Activated gamma-delta T cell treated with anti-CD3 and anti-CD28 coated beads, Interleukin-2, amount 50 U/mL, for 16 hours (primary cell): ENCODE results near the gene FRMD4A.

Experiments
- DNase-seq: peaks from one replicate; pipeline ENCODE4 v3.0.0-alpha.2; 2020; ENCODE audit warnings: low read depth

FRMD4A gene

DNA sequence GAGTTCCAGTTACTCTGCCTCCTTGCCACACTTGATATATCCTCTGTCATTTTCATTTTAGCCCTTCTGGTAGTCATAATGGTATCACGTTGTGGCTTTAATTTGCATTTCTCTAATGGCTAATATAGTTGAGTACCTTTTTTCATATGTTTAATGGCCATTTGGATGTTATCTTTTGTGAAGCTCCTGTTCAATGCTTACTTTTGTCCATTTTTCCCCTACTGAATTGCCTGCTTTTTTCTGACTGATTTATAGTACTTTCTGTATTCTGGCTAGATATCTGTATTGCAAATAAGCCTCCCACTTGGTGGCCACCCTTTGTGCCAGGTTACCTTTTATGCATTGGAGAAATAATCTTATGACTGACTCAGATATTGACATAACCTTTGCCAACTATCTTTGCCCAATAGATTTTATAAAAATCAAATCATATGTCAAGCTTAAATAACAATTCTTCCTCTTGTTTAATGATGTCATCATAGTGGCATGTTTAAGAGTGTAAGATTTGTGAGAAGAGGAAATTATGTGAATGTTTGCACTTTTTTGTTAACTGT lies 693.3 kb downstream of the FRMD4A start:
- no peak for DNase-seq

DNA sequence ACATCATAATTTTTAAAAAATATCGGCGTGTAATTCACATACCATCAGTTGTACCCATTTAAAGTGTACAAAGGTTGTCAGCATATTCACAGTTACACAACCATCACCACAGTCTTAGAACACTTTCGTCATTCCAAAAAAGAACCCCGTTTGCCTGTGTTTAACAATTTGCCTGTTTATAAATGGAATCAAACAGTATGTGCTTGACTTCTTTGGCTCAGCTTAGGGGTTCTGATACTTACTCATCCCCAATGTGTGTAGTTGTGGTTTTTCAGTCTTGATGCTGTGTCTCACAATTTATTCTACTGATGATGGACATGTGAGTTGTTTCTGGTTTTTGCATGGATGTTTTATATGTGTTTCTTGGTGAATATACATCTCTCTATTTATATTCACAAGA lies 693.9 kb downstream of the FRMD4A start:
- no peak for DNase-seq

DNA sequence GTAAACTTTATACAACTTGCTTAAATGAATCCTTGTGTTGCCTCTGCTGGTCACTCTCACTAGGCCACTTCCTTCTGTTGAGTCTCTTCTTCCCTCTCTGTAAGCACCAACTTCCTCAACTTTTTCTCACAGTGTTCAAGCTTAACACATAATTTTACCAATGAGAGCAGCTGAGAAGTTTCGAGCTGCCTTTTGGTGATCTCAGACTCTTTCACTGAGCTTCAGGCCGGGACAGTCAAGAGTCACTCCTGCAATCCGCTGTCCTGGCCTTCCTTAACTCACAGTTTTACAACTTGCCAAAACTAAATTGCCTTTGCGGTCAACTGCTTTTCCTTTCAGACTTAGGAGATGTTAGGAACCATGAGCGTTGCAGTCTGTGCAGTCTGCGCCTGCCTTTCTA lies 696.5 kb downstream of the FRMD4A start:
- no peak for DNase-seq

GRCh38 chr10:13633689-13634088 lies 697.0 kb downstream of the FRMD4A start:
- no peak for DNase-seq

DNA sequence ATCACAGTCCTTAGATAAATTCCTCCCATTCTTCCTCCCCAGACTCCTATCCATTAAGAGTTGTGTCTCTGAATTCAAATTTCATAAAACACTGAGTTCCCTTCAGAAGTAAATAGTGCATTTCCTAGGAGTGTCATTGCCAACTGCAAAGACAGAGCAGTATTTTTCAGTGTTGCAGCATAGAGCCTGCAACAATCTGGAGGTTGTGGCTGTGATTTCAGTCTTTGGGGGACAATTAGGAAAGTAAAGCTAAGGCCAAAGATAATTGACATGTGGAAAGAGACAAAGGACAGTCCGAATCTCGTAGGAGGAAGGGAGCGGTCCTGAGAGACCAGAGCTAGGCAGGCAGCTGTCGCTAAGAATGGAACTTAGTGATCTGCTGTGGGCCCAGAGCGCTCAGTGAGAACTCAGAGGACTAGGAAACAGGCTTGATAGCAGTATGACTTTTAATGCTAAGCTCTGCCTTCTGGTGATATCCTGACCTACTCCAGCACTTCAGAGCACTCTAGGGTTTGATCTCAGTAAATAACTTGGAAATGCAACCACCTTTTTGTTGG lies 697.8 kb downstream of the FRMD4A start:
- no peak for DNase-seq

- no peak for DNase-seq
Measured at GRCh38 chr10:13632440-13632839, 698.3 kb downstream of the FRMD4A start.

DNA sequence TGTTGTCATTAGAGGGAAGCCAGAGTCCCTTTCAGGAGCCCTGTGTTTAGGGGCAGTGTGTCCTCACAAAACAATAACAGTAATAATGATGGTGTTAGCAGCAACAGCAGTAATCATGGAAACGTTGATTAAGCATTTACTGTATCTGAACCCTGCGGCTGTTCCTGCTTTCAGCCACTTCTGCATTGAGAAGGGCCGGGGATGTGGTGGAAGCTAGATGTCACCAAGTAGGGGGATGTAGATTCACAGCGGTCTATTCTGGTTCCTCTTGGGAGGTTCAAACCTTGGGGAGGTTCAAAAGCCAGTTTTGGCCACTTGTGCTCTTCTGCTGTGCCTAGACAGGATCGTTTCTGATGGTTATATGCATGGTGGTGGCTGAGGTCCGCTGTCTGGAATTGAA lies 699.1 kb downstream of the FRMD4A start:
- DNase-seq, result no peak

- no peak for DNase-seq
Measured at GRCh38 chr10:13630231-13630630, 700.5 kb downstream of the FRMD4A start.

DNA sequence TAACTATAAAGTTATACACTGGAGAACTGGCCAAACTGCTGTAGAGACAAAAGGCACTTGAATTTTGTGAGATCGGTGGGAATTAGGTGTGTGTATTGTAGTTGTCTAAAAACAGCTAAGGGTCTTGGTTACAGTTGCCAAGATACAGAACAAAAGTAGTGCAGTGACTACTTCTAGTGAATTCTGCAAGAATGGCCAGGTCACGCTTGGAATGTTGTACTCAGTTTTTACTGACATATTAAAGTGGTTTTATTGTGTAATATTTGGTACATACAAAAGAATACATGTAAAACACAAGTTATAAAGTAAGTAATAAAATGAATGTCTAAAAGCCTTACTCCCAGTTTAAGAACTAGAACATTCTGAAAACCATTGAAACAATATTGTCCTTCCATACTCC lies 701.6 kb downstream of the FRMD4A start:
- DNase-seq, result no peak

DNA sequence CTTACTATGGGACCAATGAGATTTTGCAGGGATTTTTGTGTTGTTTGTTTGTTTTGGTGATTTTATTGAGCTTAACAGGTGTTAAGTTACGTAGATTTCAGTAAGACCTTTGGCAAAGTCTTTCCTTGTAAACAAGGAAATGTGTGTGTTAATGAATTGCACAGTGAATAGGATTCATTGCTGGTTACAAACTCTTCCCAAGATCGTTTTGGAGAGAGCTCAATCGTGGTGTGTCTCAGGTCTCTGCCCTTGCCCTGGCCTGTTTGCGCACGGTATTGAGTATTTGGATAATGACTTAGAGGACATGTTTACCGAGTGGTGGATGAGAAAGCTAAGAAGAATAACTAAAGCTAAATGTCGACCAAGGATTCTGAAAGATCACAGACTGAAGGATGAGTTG lies 702.1 kb downstream of the FRMD4A start:
- DNase-seq, result no peak

DNA sequence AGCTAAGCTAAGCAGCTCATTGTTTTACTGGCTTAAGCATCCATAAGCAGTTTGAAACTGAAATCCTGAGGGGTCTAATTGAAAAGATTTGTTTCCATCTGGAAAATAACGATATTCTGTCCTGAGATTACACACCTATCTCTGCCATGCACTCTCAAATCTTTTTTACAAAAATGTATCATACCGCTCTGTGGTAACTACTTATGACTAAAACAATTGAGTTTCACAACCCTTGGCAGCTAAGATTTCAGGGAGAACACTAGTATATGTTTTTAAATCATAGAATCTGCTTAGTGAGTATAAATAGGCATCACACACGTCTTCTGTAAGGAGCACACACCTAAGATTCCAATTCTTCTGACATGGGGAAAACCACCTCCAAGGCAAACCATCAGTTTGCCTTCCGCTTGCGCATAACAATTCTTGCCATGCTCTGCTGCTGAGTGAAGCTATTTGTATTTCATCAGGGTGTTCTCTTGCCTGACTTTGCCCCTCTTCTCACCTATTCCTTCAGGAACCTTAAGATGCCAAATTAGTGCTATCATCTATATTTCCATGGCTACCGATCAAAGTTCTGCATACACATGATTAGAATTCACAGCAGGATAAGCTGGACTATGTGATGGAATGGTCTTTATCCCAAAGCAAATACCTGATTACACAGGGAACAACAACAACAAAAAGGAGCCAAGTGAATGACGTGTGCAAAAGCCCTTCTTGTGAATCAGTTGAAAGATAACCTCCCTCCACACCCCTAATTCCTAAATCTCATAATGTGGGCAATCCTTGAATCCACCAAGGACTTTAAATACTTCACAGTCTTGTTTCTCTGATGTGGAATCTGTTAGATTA lies 703.0 kb downstream of the FRMD4A start:
- no peak for DNase-seq

GRCh38 chr10:13624630-13625029 lies 706.1 kb downstream of the FRMD4A start:
- no peak for DNase-seq

DNA sequence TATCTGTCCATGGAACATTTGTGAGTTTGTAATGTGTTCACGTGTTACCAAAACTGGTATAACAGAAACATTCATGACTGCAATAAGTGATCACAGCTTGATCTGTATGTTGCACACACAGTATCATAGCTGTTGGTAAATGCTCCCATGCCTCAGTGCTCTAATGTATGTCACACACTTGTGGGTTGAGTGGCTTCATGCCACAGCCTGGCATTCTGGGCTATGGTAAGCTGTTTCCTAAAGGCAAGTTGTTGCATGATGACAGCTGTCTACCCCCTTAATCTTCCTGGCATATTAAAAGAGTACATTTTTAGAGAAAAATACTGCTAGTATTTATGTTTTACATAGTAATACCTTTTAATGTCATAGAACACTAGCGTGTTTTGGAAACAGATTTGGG lies 708.8 kb downstream of the FRMD4A start:
- no peak for DNase-seq

GRCh38 chr10:13617116-13617515 lies 713.6 kb downstream of the FRMD4A start:
- no peak for DNase-seq

- no peak for DNase-seq
Measured at GRCh38 chr10:13615650-13616300, 714.9 kb downstream of the FRMD4A start.

GRCh38 chr10:13614530-13615332 lies 716.0 kb downstream of the FRMD4A start:
- DNase-seq, result no peak

DNA sequence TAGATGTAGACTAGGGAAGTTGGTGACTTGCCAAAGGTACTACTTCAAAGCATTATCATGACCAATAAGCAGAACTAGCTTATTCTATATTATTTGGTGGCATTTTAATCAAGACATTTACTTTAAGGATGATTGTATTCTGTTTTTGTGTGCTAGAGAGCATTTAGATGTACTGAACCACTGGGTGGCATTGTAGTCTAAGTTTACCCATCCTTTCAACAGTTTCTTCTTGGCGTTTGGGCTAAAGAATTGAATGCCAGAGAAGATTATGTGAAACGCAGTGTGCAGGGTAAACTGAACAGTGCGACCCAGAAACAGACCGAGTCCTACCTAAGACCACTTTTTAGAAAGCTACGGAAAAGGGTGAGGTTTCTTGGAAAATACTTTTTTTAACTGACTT lies 717.2 kb downstream of the FRMD4A start:
- DNase-seq, result no peak

DNA sequence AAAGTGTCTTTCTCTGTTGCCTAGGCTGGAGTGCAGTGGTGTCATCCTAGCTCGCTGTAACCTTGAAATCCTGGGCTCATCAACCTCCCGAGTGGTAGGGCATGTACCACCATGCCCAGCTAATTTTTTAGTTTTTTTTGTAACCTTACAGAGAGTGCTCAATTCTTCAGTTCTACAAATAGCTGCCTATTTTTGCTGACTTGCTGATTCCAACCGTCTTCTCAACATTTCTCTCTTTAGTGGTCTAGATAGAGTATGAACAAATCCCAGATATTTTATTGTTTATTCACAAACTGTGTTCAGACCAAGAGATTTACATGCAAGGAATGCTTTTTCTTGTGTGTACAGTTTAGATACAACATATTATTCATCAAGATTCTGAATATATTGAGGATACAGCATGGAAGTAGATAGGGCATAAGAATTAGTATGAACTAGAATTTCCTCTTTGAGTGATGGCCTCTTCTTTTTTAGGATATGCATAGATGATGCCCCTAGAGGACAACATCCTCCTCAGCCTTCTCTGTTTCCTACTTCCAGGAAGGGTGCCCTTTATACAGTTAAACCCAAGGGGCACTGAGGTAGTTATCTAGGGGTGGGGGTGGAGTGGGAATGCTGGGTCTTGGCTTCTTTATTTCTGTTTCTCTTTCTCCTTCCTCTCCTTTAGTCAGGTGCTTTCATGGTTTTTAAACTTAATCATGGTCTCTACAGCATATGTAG lies 717.9 kb downstream of the FRMD4A start:
- no peak for DNase-seq

DNA sequence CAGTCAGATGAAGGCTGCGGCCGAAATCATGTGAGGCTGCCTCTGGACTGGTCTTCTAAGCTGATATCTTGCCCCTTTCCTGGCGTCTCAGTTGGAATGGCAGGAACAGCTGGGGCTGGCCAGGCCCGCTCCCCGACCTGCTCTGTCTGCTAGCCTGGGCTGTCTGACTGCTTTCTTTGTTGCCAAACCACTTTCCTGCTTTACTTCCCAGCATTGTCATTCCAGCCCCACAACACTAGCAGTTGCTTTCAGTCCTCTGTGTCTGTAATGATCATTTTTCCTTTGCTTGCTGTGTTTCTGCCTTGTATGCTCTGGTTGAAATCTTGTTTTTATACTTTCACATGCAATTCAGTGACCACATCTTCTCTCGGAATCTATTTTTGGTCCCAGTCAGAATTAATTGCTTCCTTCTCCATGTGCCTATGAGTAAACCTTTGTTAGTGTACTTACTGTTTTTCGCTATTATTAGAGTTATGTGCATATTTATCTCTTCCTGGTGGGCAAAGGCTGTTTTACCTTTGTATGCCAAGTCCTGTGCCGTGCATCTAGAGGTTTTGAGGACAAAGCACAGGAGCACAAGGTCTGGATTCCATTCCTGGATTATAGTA lies 722.4 kb downstream of the FRMD4A start:
- no peak for DNase-seq

GRCh38 chr10:13604357-13605040 lies 726.2 kb downstream of the FRMD4A start:
- DNase-seq, result no peak

- no peak for DNase-seq
Measured at GRCh38 chr10:13597909-13598308, 732.8 kb downstream of the FRMD4A start.
